WTC11 (cell line): Measurements from ENCODE around the gene SMYD3. TPM values are rescaled to one million over a fixed set of nuclear protein-coding genes. Genes with fewer than 3 reads are reported as not detected.

ENCODE experiments used
- ATAC-seq: fragments of 200-7000 bp; cut with Tn5 transposase; 2 replicates; pipeline ENCODE4 v1.10.0; 2021; ENCODE audit warnings: mild to moderate bottlenecking, moderate library complexity
- CTCF ChIA-PET: fragments of 300-600 bp; sonication (Branson Sonifier 250); formaldehyde crosslinking; loops from one replicate; lab custom pipeline; 2021; ENCODE audit warnings: antibody characterized with exemption; lab: Charles Lee
- POLR2A ChIA-PET: fragments of 350-600 bp; sonication (Branson Sonifier 250); formaldehyde crosslinking; loops from one replicate; lab custom pipeline; 2021; ENCODE audit warnings: antibody characterized with exemption; lab: Charles Lee
- DNase-seq: peaks from one replicate; pipeline ENCODE4 v3.0.0; 2021; ENCODE audit warnings: low spot score
- H3K27ac Mint-ChIP-seq: 2 replicates; pipeline ENCODE4 v1.8.0; 2021; ENCODE audit warnings: mixed read lengths
- H3K27me3 Mint-ChIP-seq: 2 replicates; pipeline ENCODE4 v1.8.0; 2021; ENCODE audit warnings: low read depth, mild to moderate bottlenecking, moderate library complexity, mixed read lengths
- H3K36me3 Mint-ChIP-seq: 2 replicates; pipeline ENCODE4 v1.8.0; 2021; ENCODE audit warnings: mixed read lengths
- H3K4me1 Mint-ChIP-seq: 2 replicates; pipeline ENCODE4 v1.8.0; 2022; ENCODE audit warnings: mixed read lengths
- H3K4me3 Mint-ChIP-seq: 2 replicates; pipeline ENCODE4 v1.8.0; 2021; ENCODE audit warnings: mild to moderate bottlenecking, moderate library complexity, mixed read lengths
- H3K9me3 Mint-ChIP-seq: 2 replicates; pipeline ENCODE4 v1.8.0; 2021; ENCODE audit warnings: mixed read lengths
- CREM ChIP-seq: sonication (generic); formaldehyde crosslinking; IDR thresholded peaks from 2 replicates; pipeline ENCODE4 v1.8.1; 2022; ENCODE audit warnings: mild to moderate bottlenecking, missing genetic modification reagents, moderate library complexity
- ELF4 ChIP-seq: sonication (generic); formaldehyde crosslinking; IDR thresholded peaks from 2 replicates; pipeline ENCODE4 v1.8.1; 2022; ENCODE audit warnings: low read depth, mild to moderate bottlenecking, moderate library complexity, missing genetic modification reagents
- ESRRA ChIP-seq: sonication (generic); formaldehyde crosslinking; IDR thresholded peaks from 2 replicates; pipeline ENCODE4 v1.8.1; 2022; ENCODE audit warnings: mild to moderate bottlenecking, missing genetic modification reagents, borderline replicate concordance
- FOXK1 ChIP-seq: sonication (generic); formaldehyde crosslinking; IDR thresholded peaks from 2 replicates; pipeline ENCODE4 v1.8.0; 2022; ENCODE audit warnings: mild to moderate bottlenecking, moderate library complexity, missing genetic modification reagents
- FOXP1 ChIP-seq: sonication (generic); formaldehyde crosslinking; IDR thresholded peaks from 2 replicates; pipeline ENCODE4 v1.8.0; 2022; ENCODE audit warnings: missing genetic modification reagents, mild to moderate bottlenecking, moderate library complexity, borderline replicate concordance
- GABPB1 ChIP-seq: sonication (generic); formaldehyde crosslinking; IDR thresholded peaks from 2 replicates; pipeline ENCODE4 v1.8.1; 2023; ENCODE audit warnings: mild to moderate bottlenecking, missing genetic modification reagents
- GRHL2 ChIP-seq: fragments of 250-450 bp; sonication (Bioruptor Pico); IDR thresholded peaks from 2 replicates; pipeline ENCODE4 v1.8.0; 2022; ENCODE audit warnings: mild to moderate bottlenecking, moderate library complexity; ENCODE audit not compliant: insufficient replicate concordance, severe bottlenecking
- HMGA2 ChIP-seq: fragments of 250-450 bp; sonication (Bioruptor Pico); IDR thresholded peaks from 2 replicates; pipeline ENCODE4 v1.4.0; 2021; ENCODE audit warnings: mild to moderate bottlenecking, moderate library complexity
- IRF1 ChIP-seq: sonication (generic); formaldehyde crosslinking; IDR thresholded peaks from 2 replicates; pipeline ENCODE4 v1.8.0; 2023; ENCODE audit warnings: missing genetic modification reagents
- MXD4 ChIP-seq: fragments of 250-450 bp; sonication (Bioruptor Pico); IDR thresholded peaks from 2 replicates; pipeline ENCODE4 v1.8.0; 2021; ENCODE audit warnings: mild to moderate bottlenecking, moderate library complexity, borderline replicate concordance
- NFATC4 ChIP-seq: fragments of 250-450 bp; sonication (Bioruptor Pico); IDR thresholded peaks from 2 replicates; pipeline ENCODE4 v1.9.0; 2021; ENCODE audit warnings: mild to moderate bottlenecking
- NFYB ChIP-seq: sonication (generic); formaldehyde crosslinking; conservative IDR thresholded peaks from 2 replicates; pipeline ENCODE4 v1.8.0; 2022; ENCODE audit warnings: low read depth, missing genetic modification reagents
- NR2C2 ChIP-seq: sonication (generic); formaldehyde crosslinking; IDR thresholded peaks from 2 replicates; pipeline ENCODE4 v1.8.0; 2022; ENCODE audit warnings: mild to moderate bottlenecking, missing genetic modification reagents
- RORB ChIP-seq: fragments of 250-450 bp; sonication (Bioruptor Pico); IDR thresholded peaks from 2 replicates; pipeline ENCODE4 v1.9.0; 2021; ENCODE audit warnings: mild to moderate bottlenecking
- SOX15 ChIP-seq: fragments of 250-450 bp; sonication (Bioruptor Pico); IDR thresholded peaks from 2 replicates; pipeline ENCODE4 v1.9.0; 2021; ENCODE audit warnings: mild to moderate bottlenecking
- SP1 ChIP-seq: sonication (generic); formaldehyde crosslinking; conservative IDR thresholded peaks from 2 replicates; pipeline ENCODE4 v1.8.1; 2022; ENCODE audit warnings: missing genetic modification reagents
- TEAD1 ChIP-seq: sonication (generic); formaldehyde crosslinking; IDR thresholded peaks from 2 replicates; pipeline ENCODE4 v1.8.0; 2022; ENCODE audit warnings: mild to moderate bottlenecking, missing genetic modification reagents
- ZNF263 ChIP-seq: sonication (generic); formaldehyde crosslinking; IDR thresholded peaks from 2 replicates; pipeline ENCODE4 v1.8.1; 2022; ENCODE audit warnings: low read depth, mild to moderate bottlenecking, moderate library complexity, missing genetic modification reagents
- ZNF532 ChIP-seq: fragments of 250-450 bp; sonication (Bioruptor Pico); IDR thresholded peaks from 2 replicates; pipeline ENCODE4 v1.9.0; 2021; ENCODE audit warnings: mild to moderate bottlenecking, borderline replicate concordance
- ZNF671 ChIP-seq: fragments of 250-450 bp; sonication (Bioruptor Pico); IDR thresholded peaks from 2 replicates; pipeline ENCODE4 v1.8.0; 2021; ENCODE audit warnings: mild to moderate bottlenecking
- total RNA-seq: library from RNA; stranded (reverse); gene quantifications from 3 replicates; pipeline ENCODE4 v1.2.3, GENCODE V29; 2021
- TF ChIP-seq, protein P1 (sequence below): fragments of 200-600 bp; IDR thresholded peaks from 2 replicates; pipeline ENCODE4 v1.8.0; 2022; ENCODE audit warnings: antibody characterized with exemption
- TF ChIP-seq, protein P2 (sequence below): sonication (generic); formaldehyde crosslinking; IDR thresholded peaks from 2 replicates; pipeline ENCODE4 v1.8.0; 2022; ENCODE audit warnings: mild to moderate bottlenecking, missing genetic modification reagents
- TF ChIP-seq, protein P3 (sequence below): fragments of 250-450 bp; sonication (Bioruptor Pico); conservative IDR thresholded peaks from 2 replicates; pipeline ENCODE4 v1.9.0; 2021; ENCODE audit warnings: mild to moderate bottlenecking
- TF ChIP-seq, protein P4 (sequence below): sonication (generic); formaldehyde crosslinking; IDR thresholded peaks from 2 replicates; pipeline ENCODE4 v1.8.1; 2023; ENCODE audit warnings: mild to moderate bottlenecking, missing genetic modification reagents

SMYD3 gene
- total RNA-seq, 1 experiment from 2014 or later, result 21.4 TPM

GRCh38 chr1:246069581-246069980, 437.5 kb downstream of the SMYD3 start:
- DNase-seq (no peak), ATAC-seq (no peak)
- TF ChIP-seq CREM (CRISPR knock-in tag), result no peak
- no peak for TF ChIP-seq ZNF671 (CRISPR knock-in tag)
- no peak for TF ChIP-seq NR2C2 (CRISPR knock-in tag)
- TF ChIP-seq GRHL2, result no peak
- no peak for TF ChIP-seq SP1
- TF ChIP-seq FOXK1 (CRISPR knock-in tag), result no peak
- TF ChIP-seq, protein P1, sequence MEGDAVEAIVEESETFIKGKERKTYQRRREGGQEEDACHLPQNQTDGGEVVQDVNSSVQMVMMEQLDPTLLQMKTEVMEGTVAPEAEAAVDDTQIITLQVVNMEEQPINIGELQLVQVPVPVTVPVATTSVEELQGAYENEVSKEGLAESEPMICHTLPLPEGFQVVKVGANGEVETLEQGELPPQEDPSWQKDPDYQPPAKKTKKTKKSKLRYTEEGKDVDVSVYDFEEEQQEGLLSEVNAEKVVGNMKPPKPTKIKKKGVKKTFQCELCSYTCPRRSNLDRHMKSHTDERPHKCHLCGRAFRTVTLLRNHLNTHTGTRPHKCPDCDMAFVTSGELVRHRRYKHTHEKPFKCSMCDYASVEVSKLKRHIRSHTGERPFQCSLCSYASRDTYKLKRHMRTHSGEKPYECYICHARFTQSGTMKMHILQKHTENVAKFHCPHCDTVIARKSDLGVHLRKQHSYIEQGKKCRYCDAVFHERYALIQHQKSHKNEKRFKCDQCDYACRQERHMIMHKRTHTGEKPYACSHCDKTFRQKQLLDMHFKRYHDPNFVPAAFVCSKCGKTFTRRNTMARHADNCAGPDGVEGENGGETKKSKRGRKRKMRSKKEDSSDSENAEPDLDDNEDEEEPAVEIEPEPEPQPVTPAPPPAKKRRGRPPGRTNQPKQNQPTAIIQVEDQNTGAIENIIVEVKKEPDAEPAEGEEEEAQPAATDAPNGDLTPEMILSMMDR, result no peak
- TF ChIP-seq, protein P2, sequence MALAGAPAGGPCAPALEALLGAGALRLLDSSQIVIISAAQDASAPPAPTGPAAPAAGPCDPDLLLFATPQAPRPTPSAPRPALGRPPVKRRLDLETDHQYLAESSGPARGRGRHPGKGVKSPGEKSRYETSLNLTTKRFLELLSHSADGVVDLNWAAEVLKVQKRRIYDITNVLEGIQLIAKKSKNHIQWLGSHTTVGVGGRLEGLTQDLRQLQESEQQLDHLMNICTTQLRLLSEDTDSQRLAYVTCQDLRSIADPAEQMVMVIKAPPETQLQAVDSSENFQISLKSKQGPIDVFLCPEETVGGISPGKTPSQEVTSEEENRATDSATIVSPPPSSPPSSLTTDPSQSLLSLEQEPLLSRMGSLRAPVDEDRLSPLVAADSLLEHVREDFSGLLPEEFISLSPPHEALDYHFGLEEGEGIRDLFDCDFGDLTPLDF (CRISPR knock-in tag), result no peak
- TF ChIP-seq ESRRA (CRISPR knock-in tag), result no peak
- no peak for TF ChIP-seq GABPB1 (CRISPR knock-in tag)
- Mint-ChIP-seq H3K9me3 (no peaks in the 10 kb centered on the region), H3K36me3 (no peaks in the 10 kb centered on the region), H3K27ac (no peak overlapping the region), H3K4me3 (no peak overlapping the region), H3K27me3 (peaks cover 65% of the 10 kb centered on the region), H3K4me1 (peaks cover 52% of the 10 kb centered on the region)
- POLR2A ChIA-PET, result interaction anchor here (1.2 kb wide), 1 partner anchor 11 kb away, joined by 4 read pairs; no protein-coding TSS in a partner anchor
- CTCF ChIA-PET, result no interaction called here

GRCh38 chr1:246068619-246069509, 438.2 kb downstream of the SMYD3 start:
- TF ChIP-seq SOX15, result no peak
- TF ChIP-seq, protein P3, sequence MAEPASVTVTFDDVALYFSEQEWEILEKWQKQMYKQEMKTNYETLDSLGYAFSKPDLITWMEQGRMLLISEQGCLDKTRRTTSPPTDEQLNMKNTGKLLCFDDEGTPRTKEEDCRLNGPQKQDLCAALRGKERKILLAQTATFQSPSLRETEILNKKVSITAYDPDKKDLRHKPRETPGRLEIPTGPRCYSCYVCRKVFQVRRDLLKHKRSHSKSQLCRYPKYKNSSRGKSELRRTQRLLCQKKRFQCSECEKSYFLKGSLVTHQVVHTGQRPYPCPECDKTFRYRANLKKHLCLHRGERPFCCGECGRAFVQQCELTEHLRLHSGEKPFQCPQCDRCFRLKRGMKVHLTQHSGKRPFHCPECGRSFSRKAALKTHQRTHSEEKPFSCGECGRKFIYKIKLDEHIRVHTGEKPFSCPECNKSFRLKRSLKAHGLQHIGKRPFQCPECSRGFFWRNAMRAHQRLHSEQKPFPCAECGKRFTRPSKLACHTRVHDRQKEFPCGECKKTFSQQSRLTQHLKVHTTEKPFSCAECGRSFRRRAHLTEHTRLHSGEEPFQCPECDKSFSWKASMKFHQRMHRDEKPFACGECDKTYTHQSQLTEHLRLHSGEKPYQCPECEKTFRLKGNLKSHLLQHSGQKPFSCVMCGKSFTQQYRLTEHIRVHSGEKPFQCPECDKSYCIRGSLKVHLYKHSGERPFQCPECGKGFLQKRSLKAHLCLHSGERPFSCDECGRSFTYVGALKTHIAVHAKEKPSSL, result no peak
- TF ChIP-seq NFATC4 (CRISPR knock-in tag), result no peak
- TF ChIP-seq ZNF532 (CRISPR knock-in tag), result no peak
- no peak for TF ChIP-seq FOXP1 (CRISPR knock-in tag)
- no peak for TF ChIP-seq ESRRA (CRISPR knock-in tag)
- TF ChIP-seq RORB (CRISPR knock-in tag), result no peak
- TF ChIP-seq, protein P4, sequence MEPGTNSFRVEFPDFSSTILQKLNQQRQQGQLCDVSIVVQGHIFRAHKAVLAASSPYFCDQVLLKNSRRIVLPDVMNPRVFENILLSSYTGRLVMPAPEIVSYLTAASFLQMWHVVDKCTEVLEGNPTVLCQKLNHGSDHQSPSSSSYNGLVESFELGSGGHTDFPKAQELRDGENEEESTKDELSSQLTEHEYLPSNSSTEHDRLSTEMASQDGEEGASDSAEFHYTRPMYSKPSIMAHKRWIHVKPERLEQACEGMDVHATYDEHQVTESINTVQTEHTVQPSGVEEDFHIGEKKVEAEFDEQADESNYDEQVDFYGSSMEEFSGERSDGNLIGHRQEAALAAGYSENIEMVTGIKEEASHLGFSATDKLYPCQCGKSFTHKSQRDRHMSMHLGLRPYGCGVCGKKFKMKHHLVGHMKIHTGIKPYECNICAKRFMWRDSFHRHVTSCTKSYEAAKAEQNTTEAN (CRISPR knock-in tag), result no peak
- no peak for TF ChIP-seq ELF4 (CRISPR knock-in tag)
- no peak for TF ChIP-seq NFYB (CRISPR knock-in tag)
- no peak for TF ChIP-seq GRHL2
- no peak for TF ChIP-seq MXD4 (CRISPR knock-in tag)
- TF ChIP-seq IRF1 (CRISPR knock-in tag), result no peak
- TF ChIP-seq HMGA2 (CRISPR knock-in tag), result no peak
- no peak for TF ChIP-seq TEAD1 (CRISPR knock-in tag)
- no peak for TF ChIP-seq ZNF263 (CRISPR knock-in tag)
- Mint-ChIP-seq H3K27ac (no peak overlapping the region), H3K27me3 (peaks cover 72% of the 10 kb centered on the region), H3K4me3 (no peak overlapping the region), H3K9me3 (no peaks in the 10 kb centered on the region), H3K4me1 (peaks cover 52% of the 10 kb centered on the region), H3K36me3 (no peaks in the 10 kb centered on the region)
- POLR2A ChIA-PET, result interaction anchor here (1.2 kb wide), 1 partner anchor 12 kb away, joined by 4 read pairs; no protein-coding TSS in a partner anchor
- CTCF ChIA-PET, result no interaction called here
- ATAC-seq (no peak), DNase-seq (no peak)
